SJSA1 (cell line): ENCODE data around the gene TAMALIN. TPM values are rescaled to one million over a fixed set of nuclear protein-coding genes. Genes with fewer than 3 reads are reported as not detected.

Source experiments
- DNase-seq, 2 experiments: peaks; one replicate each; pipeline ENCODE4 v3.0.0-alpha.2; 2015 to 2020; ENCODE audit warnings: low spot score in 2 of 2, low read depth in 1 of 2
- H3K27ac ChIP-seq: fragments of 250-450 bp; sonication (Bioruptor Pico); 2 replicates; pipeline ENCODE4 v1.5.1; 2020; ENCODE audit warnings: mild to moderate bottlenecking, moderate library complexity
- H3K27me3 ChIP-seq: fragments of 250-450 bp; sonication (Bioruptor Pico); replicated peaks from 2 replicates; pipeline ENCODE4 v1.5.1; 2020; ENCODE audit warnings: mild to moderate bottlenecking, moderate library complexity
- H3K36me3 ChIP-seq: fragments of 250-450 bp; sonication (Bioruptor Pico); 2 replicates; pipeline ENCODE4 v1.5.1; 2020; ENCODE audit warnings: mild to moderate bottlenecking
- H3K4me1 ChIP-seq: fragments of 250-450 bp; sonication (Bioruptor Pico); replicated peaks from 2 replicates; pipeline ENCODE4 v1.6.1; 2021; ENCODE audit warnings: mild to moderate bottlenecking
- H3K4me3 ChIP-seq: fragments of 250-450 bp; sonication (Bioruptor Pico); 2 replicates; pipeline ENCODE4 v1.5.1; 2020; ENCODE audit warnings: mild to moderate bottlenecking
- H3K9me3 ChIP-seq: fragments of 250-450 bp; sonication (Bioruptor Pico); replicated peaks from 2 replicates; pipeline ENCODE4 v1.5.1; 2020; ENCODE audit warnings: mild to moderate bottlenecking
- total RNA-seq: library from RNA; depleted of rRNA; stranded (reverse); fragments of >200 nt; shearing (Covaris generic); gene quantifications from 2 replicates; pipeline ENCODE4 v1.2.3, GENCODE V29; 2014

Gene TAMALIN
- total RNA-seq, 1 experiment from 2014 or later: 6.8 TPM

DNA sequence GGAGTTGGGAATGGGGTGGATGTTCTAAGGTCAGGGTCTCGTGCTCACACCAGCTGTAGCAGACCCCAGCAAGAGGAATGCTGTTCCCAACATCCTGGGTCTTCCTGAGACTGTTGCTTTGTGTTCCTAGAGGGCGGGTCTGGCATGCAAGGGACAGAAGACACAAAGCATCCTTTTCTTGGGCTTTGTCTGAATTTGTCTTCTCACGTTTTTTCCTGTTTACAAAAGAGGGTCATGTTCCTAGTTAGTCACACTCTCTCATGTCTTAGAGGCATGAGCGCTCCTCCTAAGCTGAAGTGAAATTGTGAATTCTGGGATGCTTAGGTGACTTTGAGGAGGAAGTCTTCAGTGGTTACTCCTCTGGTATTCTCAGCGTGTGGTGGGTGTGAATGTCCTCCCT lies 9.6 kb upstream of the TAMALIN start:
- H3K9me3 ChIP-seq: no peaks in the 10 kb centered on the region
- no peaks in the 10 kb centered on the region for H3K4me1 ChIP-seq
- peaks cover 12% of the 10 kb centered on the region; the same call in 1 of the 2 replicates for H3K36me3 ChIP-seq
- no peaks in the 10 kb centered on the region for H3K27me3 ChIP-seq
- DNase-seq: no peak
- no peak overlapping the region for H3K27ac ChIP-seq
- H3K4me3 ChIP-seq: no peak overlapping the region

DNA sequence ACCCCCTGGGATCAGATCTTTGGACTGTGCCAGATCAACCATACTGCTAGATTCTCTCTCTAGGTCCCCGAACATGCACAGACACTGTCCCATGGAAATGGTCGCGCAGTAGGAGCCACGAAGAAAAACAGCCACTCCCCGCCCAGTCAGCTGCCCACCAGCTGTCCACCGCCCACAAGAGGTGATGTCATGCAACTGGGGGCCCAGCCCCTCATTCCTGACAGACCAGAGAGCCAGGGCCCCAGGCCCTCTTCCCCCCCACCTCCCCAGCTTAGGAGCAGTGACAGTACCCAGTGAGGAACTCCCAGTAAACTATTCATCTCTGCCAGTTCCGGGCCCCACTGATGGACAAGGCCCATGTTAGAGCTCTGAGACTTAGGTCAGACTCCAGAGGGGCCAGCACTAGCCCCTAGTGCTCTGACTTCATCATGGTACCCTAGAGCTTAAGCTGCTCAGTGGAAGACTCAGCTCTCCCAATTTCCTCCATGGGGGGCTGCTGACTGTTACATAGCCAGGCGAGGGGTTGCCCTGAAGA lies 3.7 kb upstream of the TAMALIN start:
- no peak overlapping the region for H3K27ac ChIP-seq

DNA sequence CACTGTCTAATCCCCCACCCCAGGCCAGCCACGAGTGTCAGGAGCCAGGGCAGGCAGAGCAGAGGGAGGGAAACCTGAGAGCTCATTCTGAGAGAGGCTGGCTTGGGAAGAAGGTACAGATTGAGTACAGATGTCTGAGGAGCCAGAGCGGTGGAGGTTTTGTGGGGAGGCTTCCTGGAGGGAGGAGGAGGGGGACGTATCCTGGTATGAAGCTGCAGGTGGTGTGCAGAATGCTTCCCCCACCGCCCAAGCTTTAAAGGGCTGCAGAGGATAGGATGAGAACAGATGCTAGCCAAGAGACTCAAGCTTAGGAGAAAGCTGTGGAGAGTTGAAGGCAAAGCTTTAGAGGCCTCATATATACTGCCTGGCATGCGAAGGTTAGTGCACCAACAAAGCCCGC lies 3.2 kb upstream of the TAMALIN start:
- Histone ChIP-seq H3K27ac (no peak overlapping the region), H3K9me3 (no peaks in the 10 kb centered on the region), H3K27me3 (peaks cover 14% of the 10 kb centered on the region), H3K36me3 (peaks cover 2% of the 10 kb centered on the region; the same call in 1 of the 2 replicates), H3K4me1 (peaks cover 10% of the 10 kb centered on the region), H3K4me3 (no peak overlapping the region)
- DNase-seq: no peak

More for the DNA sequence above, 3.7 kb upstream of the TAMALIN start:
- Histone ChIP-seq H3K36me3 (peaks cover 2% of the 10 kb centered on the region; the same call in 1 of the 2 replicates), H3K27me3 (peaks cover 14% of the 10 kb centered on the region), H3K4me1 (peaks cover 10% of the 10 kb centered on the region), H3K9me3 (no peaks in the 10 kb centered on the region), H3K4me3 (no peak overlapping the region)
- DNase-seq: no peak

DNA sequence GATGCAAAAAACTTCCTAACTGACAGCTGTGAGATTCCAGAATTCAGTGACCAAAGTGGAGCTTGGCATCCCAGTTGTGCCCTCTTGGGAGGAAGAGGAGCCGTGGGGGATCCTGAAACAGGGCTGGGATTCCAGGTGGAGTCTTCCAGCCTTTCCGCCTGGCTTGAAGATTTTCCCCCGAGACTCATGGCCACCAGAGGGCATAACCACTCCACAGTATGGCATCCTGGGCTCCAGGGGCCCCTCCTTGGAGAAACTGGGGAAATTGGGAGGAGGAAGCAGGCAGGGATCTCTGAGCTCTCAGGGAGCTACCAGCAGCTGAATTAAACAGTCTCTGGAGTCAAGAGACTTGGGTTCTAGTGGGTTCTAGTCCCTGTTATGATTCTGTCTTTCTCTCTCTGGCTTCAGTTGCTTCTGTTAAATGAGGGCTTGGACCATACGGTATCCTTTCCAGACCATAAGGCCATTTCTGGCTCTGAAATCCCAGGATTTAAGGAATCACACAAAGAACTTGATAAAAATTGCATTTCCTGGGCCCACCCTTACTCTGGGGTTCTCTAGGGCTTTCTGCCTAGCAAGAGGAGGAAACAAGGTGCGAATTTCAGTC lies 2.6 kb upstream of the TAMALIN start:
- peaks cover 10% of the 10 kb centered on the region for H3K4me1 ChIP-seq
- H3K27me3 ChIP-seq: peaks cover 14% of the 10 kb centered on the region
- H3K4me3 ChIP-seq: no peak overlapping the region
- DNase-seq: peak; percentile 58 to 66
- H3K27ac ChIP-seq: no peak overlapping the region
- H3K36me3 ChIP-seq: peaks cover 2% of the 10 kb centered on the region; the same call in 1 of the 2 replicates
- H3K9me3 ChIP-seq: no peaks in the 10 kb centered on the region

DNA sequence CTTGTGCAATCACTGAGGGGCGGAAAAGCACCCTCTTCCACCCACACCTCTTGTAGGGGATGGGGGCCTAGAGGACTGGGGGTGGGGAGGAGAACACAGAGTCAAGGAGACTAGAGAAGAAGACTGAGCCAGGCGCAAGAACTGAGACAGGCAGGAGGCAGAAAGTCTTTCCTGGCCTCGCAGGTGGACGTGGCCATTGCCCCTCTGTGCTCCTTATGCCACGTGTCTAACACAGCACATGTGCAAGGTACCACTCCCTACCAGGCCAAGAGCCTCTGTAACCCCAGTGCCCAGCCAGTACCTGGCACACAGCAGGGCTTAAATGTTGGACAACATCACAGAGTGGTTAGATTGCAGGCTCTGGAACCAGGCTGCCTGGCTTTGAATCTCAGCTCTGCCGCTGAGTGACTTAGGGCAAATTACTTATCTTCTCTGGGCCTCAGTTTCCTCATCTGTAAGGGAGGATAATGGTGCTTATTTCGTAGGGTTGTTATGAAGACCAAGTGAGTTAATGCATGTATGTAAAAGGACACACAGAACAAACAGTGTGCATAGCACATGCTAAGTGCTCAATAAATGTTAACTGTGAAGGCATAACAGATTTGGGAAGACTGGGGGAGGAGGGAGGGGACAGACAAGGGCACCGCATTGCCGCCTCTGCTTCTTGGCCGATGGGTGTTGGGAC lies 1.4 kb upstream of the TAMALIN start:
- H3K9me3 ChIP-seq: no peaks in the 10 kb centered on the region
- H3K4me1 ChIP-seq: peaks cover 20% of the 10 kb centered on the region
- DNase-seq: no peak
- peaks cover 2% of the 10 kb centered on the region; the same call in 1 of the 2 replicates for H3K36me3 ChIP-seq
- no peak overlapping the region for H3K27ac ChIP-seq
- peaks cover 14% of the 10 kb centered on the region for H3K27me3 ChIP-seq
- H3K4me3 ChIP-seq: no peak overlapping the region

DNA sequence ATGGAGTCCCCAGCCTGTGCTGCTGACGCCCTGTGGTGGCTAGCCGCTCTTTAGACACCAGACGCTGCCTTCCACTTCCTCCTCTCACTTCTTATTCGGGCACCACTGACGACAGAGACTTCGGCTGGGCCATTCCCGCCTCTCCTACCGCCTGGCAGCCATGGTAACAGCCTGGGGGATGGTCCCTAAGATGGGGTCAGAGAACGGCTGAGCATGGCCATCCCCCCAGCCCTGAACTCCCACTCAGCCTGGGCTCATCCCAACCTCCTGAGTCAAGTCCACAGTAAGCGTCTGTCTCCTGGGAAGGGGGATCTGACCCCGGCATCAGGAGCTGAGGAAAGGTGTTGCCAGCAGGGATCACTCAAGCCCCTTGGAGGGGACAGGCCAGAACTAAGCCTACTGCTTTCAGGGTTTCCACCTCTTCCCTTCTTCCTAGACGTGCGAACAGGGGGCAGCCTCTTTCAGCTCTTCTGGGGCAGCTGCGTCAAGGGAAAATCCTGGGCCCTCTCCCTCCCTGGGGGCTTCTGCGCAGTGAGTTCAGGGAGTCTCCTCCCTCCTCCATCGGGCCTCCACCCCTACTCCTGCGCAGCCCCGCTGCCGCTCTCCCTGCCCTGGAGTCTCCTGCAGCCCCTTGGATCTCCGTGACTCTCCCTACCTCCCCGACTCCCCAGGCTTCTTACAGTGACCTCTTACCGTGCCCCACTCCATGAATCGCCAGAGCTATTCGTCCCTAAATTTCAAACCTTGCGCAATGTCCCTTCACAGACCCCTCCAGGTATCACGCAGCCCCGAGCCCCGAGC lies 643 bp upstream of the TAMALIN start:
- Histone ChIP-seq H3K27ac (no peak overlapping the region), H3K36me3 (peaks cover 9% of the 10 kb centered on the region; the same call in 1 of the 2 replicates), H3K27me3 (peaks cover 14% of the 10 kb centered on the region), H3K4me1 (peaks cover 28% of the 10 kb centered on the region), H3K4me3 (peak overlapping the region; percentile 61), H3K9me3 (no peaks in the 10 kb centered on the region)
- DNase-seq: no peak

DNA sequence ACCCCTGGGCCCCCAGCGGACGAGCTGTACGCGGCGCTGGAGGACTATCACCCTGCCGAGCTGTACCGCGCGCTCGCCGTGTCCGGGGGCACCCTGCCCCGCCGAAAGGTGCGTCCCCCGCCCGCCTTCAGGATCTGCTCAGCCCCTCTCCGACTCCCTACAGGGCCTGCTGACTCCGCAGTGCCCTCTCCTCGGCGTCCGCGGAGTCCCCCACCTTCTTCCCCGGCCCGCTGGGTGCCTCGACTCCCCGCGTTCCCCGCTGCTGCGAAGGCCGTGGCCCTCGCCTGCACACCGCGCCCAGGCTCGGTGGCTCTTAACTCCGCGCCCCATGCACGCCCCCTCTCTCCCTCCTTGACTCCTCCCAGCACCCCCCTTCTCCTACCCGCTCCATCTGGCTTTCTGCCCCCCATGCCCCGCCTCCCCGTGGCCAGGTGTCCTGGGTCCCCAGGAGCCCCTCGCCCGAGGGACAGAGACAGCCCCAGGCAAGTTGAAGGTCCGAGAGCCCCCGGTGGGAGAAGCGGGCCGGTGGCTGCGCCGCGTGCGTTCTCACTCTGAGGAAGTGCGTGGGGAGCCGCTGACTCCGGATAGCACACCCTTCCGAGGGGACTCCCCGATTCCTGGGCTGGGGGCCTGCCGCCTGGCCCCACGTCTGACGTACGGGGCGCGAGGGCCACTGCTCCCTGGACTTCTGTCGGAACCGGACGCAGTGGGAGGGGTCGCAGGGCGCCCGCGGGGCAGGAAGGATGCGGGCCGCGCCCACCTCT lies 594 bp downstream of the TAMALIN start:
- H3K27me3 ChIP-seq: peaks cover 14% of the 10 kb centered on the region
- H3K4me3 ChIP-seq: peak overlapping the region; percentile 61
- peaks cover 29% of the 10 kb centered on the region for H3K4me1 ChIP-seq
- peaks cover 9% of the 10 kb centered on the region; the same call in 1 of the 2 replicates for H3K36me3 ChIP-seq
- no peak for DNase-seq
- no peaks in the 10 kb centered on the region for H3K9me3 ChIP-seq
- no peak overlapping the region for H3K27ac ChIP-seq

DNA sequence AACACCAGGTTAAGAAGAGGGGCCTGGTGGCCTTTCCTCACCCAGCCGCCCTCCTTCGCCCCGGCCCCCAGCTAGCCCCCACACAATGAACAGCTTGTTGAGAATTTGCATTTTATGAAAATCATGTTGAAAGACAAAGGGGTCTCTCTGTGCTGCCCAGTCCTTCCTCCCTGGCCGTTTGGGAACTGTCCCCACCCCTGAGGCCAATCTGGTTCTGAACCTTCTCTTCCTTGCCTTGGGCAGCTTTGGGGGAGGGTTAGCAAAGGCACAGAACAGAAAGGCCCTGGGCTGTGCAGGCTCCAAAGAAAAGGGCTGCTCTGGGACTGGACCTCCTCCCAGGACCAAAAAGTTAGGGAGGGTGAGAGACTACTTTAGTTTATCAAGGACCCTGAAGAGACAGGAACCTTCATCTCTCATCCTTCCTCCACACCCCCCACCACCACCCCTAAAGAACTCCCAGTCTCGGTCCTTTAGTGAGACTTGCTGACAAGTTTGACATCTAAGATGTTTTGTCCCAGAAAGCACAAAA lies 1.3 kb downstream of the TAMALIN start:
- Histone ChIP-seq H3K27me3 (peaks cover 14% of the 10 kb centered on the region), H3K4me1 (peaks cover 29% of the 10 kb centered on the region), H3K27ac (no peak overlapping the region), H3K4me3 (no peak overlapping the region), H3K9me3 (no peaks in the 10 kb centered on the region), H3K36me3 (peaks cover 9% of the 10 kb centered on the region; the same call in 1 of the 2 replicates)
- no peak for DNase-seq

DNA sequence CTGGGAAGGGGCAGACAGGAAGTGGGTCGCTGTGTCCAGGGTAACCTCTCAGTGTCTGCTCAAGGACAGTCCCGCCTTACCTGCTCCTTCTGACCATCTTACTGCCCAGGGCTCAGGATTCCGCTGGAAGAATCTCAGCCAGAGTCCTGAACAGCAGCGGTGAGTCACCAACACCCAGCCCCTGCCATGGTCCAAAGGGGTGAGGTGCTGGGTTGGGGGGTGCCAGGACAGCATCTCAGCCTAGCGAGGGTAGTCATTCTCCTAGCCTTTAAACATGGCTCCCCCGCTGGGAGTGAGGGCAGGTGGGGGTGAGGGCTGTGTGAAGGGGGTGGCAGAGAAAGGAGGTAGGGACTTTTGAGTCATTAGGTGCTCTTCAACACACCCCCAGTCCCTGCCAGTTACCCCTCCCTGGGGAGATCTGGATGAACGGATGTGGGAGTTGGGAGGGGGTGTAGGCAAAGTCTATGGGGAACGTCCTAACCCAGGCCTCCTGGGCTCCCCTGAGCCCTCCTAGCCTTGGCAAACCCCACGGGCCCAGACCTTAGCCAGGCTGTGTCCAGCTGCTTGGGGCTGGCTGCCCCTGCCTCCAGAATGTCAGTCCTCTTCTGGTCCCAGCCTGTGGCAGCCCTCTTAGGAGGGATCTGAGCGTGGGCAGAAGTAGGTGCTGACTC lies 2.5 kb downstream of the TAMALIN start:
- no peaks in the 10 kb centered on the region for H3K9me3 ChIP-seq
- no peak overlapping the region for H3K27ac ChIP-seq
- H3K4me3 ChIP-seq: no peak overlapping the region
- peaks cover 29% of the 10 kb centered on the region for H3K4me1 ChIP-seq
- peaks cover 14% of the 10 kb centered on the region for H3K27me3 ChIP-seq
- peaks cover 9% of the 10 kb centered on the region; the same call in 1 of the 2 replicates for H3K36me3 ChIP-seq
- DNase-seq: no peak

DNA sequence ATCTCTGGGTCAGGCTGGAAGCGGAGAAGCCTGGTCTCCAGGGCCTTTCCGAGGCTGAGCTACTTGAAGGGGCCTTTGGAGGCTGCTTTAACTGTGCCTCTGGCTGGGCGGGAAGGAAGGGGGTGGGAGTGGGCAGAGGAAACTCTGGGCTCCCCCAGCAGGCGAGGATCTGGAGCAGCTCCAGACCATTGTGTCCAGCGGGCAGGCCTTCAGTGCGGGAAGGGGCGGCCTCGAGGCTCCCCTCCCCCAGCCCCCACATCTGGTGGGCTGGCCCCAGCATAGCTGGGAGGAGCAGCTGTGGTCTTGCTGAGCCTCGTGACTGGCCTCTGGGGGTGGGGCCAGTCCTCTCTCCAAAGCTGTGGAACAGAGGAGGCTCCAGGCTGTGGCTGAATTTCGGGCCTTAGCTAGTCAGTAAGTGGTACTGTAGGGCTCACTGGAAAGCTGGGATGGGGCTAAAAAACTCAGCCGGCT lies 3.4 kb downstream of the TAMALIN start:
- Histone ChIP-seq H3K36me3 (peaks cover 9% of the 10 kb centered on the region; the same call in 1 of the 2 replicates), H3K27me3 (peaks cover 14% of the 10 kb centered on the region), H3K4me3 (no peak overlapping the region), H3K9me3 (no peaks in the 10 kb centered on the region), H3K27ac (peak overlapping the region; percentile 17), H3K4me1 (peaks cover 29% of the 10 kb centered on the region)
- peak; percentile 90 to 91 for DNase-seq

DNA sequence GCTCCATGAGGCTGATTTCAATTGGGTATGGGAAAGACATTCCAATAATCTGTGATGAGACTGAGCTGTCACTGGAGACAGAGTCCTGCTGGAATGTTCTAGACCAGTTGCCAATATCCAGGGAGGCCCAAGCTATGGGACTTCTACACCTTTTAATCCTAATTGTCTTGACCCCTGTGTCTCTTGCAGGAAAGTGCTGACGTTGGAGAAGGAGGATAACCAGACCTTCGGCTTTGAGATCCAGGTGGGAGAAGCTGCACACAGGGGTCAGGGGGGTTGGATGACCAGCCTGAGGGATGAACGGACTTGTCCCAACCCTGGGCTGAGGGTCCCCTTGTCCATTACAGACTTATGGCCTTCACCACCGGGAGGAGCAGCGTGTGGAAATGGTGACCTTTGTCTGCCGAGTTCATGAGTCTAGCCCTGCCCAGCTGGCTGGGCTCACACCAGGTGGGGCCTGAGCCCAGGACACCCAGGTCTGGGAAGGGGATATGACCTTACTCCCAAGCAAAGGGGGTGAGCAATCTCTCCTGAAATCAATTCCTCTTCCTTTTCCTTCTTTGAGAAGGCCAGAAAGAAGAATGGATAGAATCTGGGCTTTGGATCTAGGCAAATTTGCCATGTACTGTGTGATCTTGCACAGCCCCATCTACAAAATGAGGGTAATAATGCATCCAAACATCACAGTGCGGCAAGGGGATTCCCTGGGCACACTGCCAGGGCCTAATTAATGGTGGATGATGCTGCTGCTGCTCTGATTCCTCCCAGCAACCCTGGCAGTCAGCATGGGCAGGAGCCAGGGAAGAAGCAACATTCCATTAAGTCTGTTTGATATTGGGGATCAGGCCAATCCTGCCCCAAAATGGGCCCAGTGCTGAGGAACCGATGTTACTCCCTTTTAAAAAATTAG lies 4.2 kb downstream of the TAMALIN start:
- H3K27ac ChIP-seq: peak overlapping the region; percentile 15; the same call in 1 of the 2 replicates
- H3K4me1 ChIP-seq: peaks cover 29% of the 10 kb centered on the region
- H3K4me3 ChIP-seq: no peak overlapping the region
- H3K9me3 ChIP-seq: no peaks in the 10 kb centered on the region
- no peak for DNase-seq
- H3K36me3 ChIP-seq: peaks cover 9% of the 10 kb centered on the region; the same call in 1 of the 2 replicates
- H3K27me3 ChIP-seq: peaks cover 13% of the 10 kb centered on the region
